Fibroblast of villous mesenchyme (primary cell): ENCODE results near the gene KCNJ10. TPM values are rescaled to one million over a fixed set of nuclear protein-coding genes. Genes with fewer than 3 reads are reported as not detected.
A peak's percentile ranks its signal among the peaks of the same experiment; 100 is the strongest.

Experiments
- DNase-seq: peaks from one replicate; pipeline ENCODE4 v3.0.0-alpha.2; 2010; ENCODE audit warnings: low read depth
- H3K4me3 ChIP-seq: 2 replicates; pipeline ENCODE4 v1.5.1; 2011; ENCODE audit warnings: low read depth, mild to moderate bottlenecking, low read length
- CTCF ChIP-seq: IDR thresholded peaks from 2 replicates; pipeline ENCODE4 v1.5.1; 2012; ENCODE audit warnings: low read depth, mild to moderate bottlenecking, low read length; ENCODE audit not compliant: insufficient read depth
- total RNA-seq: library from RNA; depleted of rRNA; stranded (reverse); fragments of >200 nt; gene quantifications from 2 replicates; pipeline ENCODE4 v1.2.3, GENCODE V29; 2012

KCNJ10 gene
- total RNA-seq, 1 donor, result not detected

- no peak for DNase-seq
- no peak overlapping the region for H3K4me3 ChIP-seq
Observed at GRCh38 chr1:160025314-160025713, 44.6 kb downstream of the KCNJ10 start.

GRCh38 chr1:160024195-160024905 lies 45.6 kb downstream of the KCNJ10 start:
- no peak overlapping the region for H3K4me3 ChIP-seq
- DNase-seq, result no peak
- TF ChIP-seq CTCF, result no peak

More at GRCh38 chr1:160025314-160025713, 44.6 kb downstream of the KCNJ10 start:
- no peak for TF ChIP-seq CTCF

GRCh38 chr1:160022330-160023310 lies 47.3 kb downstream of the KCNJ10 start:
- DNase-seq, result no peak
- TF ChIP-seq CTCF, result no peak
- H3K4me3 ChIP-seq, result no peak overlapping the region

GRCh38 chr1:160021376-160022074 lies 48.4 kb downstream of the KCNJ10 start:
- DNase-seq, result no peak
- TF ChIP-seq CTCF, result no peak
- H3K4me3 ChIP-seq, result no peak overlapping the region

GRCh38 chr1:160020196-160020595 lies 49.8 kb downstream of the KCNJ10 start:
- TF ChIP-seq CTCF, result no peak
- DNase-seq, result no peak
- H3K4me3 ChIP-seq, result no peak overlapping the region

- peak; percentile 33 for DNase-seq
- TF ChIP-seq CTCF, result no peak
- no peak overlapping the region for H3K4me3 ChIP-seq
Observed at GRCh38 chr1:160018900-160019299, 51.1 kb downstream of the KCNJ10 start.
